ENCODE data around the gene STK10.

GRCh38 chr5:172167895-172168294, 20.1 kb downstream of the STK10 start:
- no peak for TF ChIP-seq EZH2 (IDR thresholded peaks at IDR 0.05; ENCODE audit: insufficient read depth, poor library complexity, severe bottlenecking)
- no peak for TF ChIP-seq EZH2phosphoT487 (IDR thresholded peaks at IDR 0.05; ENCODE audit: insufficient read depth, low read depth)
